Duodenal mucosa (tissue), 2 donors: ENCODE data around the gene KLRB1.

Experiments used
- H3K27ac ChIP-seq: one replicate; pipeline ENCODE4 v1.7.0; 2013; ENCODE audit warnings: low read depth, low read length
- H3K27me3 ChIP-seq, 2 donors: one replicate each; pipeline ENCODE4 v1.7.0; 2013; ENCODE audit warnings: low read length in 2 of 2, control low read depth in 1 of 2; ENCODE audit not compliant: insufficient read depth in 2 of 2, control insufficient read depth in 1 of 2
- H3K36me3 ChIP-seq, 2 donors: one replicate each; pipeline ENCODE4 v1.7.0; 2013; ENCODE audit warnings: low read length in 2 of 2, control low read depth in 1 of 2; ENCODE audit not compliant: insufficient read depth in 2 of 2, control insufficient read depth in 1 of 2
- H3K4me1 ChIP-seq, 2 donors: one replicate each; pipeline ENCODE4 v1.7.0; 2013; ENCODE audit warnings: low read length in 2 of 2, control low read depth in 1 of 2; ENCODE audit not compliant: insufficient read depth in 2 of 2, control insufficient read depth in 1 of 2
- H3K4me3 ChIP-seq, 2 donors: one replicate each; pipeline ENCODE4 v1.7.0; 2013; ENCODE audit warnings: low read length in 2 of 2, low read depth in 1 of 2
- H3K9ac ChIP-seq, 2 donors: one replicate each; pipeline ENCODE4 v1.7.0; 2013; ENCODE audit warnings: low read length in 2 of 2, low read depth in 1 of 2
- H3K9me3 ChIP-seq, 2 donors: one replicate each; pipeline ENCODE4 v1.7.0; 2013; ENCODE audit warnings: low read length in 2 of 2, control low read depth in 1 of 2; ENCODE audit not compliant: control insufficient read depth in 1 of 2

Gene KLRB1

GRCh38 chr12:9642606-9643265 lies 35.0 kb upstream of the KLRB1 start:
- Histone ChIP-seq H3K4me3 (no peak overlapping the region), H3K27me3 (no peaks in the 10 kb centered on the region), H3K9me3 (peaks cover 0 to 4% of the 10 kb centered on the region in 2 donors), H3K4me1 (peaks cover 0 to 5% of the 10 kb centered on the region in 2 donors), H3K36me3 (no peaks in the 10 kb centered on the region), H3K27ac (no peak overlapping the region), H3K9ac (no peak overlapping the region)

GRCh38 chr12:9640024-9640423 lies 32.3 kb upstream of the KLRB1 start:
- Histone ChIP-seq H3K4me1 (no peaks in the 10 kb centered on the region), H3K9ac (no peak overlapping the region), H3K36me3 (no peaks in the 10 kb centered on the region), H3K4me3 (no peak overlapping the region), H3K27me3 (no peaks in the 10 kb centered on the region), H3K27ac (no peak overlapping the region), H3K9me3 (peaks cover 0 to 4% of the 10 kb centered on the region in 2 donors)

GRCh38 chr12:9636851-9637206 lies 29.1 kb upstream of the KLRB1 start:
- Histone ChIP-seq H3K4me1 (no peaks in the 10 kb centered on the region), H3K4me3 (no peak overlapping the region), H3K27me3 (no peaks in the 10 kb centered on the region), H3K27ac (no peak overlapping the region), H3K9ac (no peak overlapping the region), H3K36me3 (no peaks in the 10 kb centered on the region), H3K9me3 (no peaks in the 10 kb centered on the region)

- H3K4me3 ChIP-seq, result no peak overlapping the region
These were observed 28.6 kb upstream of the KLRB1 start for GRCh38 chr12:9636150-9636850.

GRCh38 chr12:9634969-9635754 lies 27.4 kb upstream of the KLRB1 start:
- Histone ChIP-seq H3K4me1 (no peaks in the 10 kb centered on the region), H3K27ac (no peak overlapping the region), H3K9ac (no peak overlapping the region), H3K4me3 (no peak overlapping the region), H3K36me3 (no peaks in the 10 kb centered on the region), H3K9me3 (no peaks in the 10 kb centered on the region), H3K27me3 (no peaks in the 10 kb centered on the region)

More at GRCh38 chr12:9636150-9636850, 28.6 kb upstream of the KLRB1 start:
- Histone ChIP-seq H3K27ac (no peak overlapping the region), H3K27me3 (no peaks in the 10 kb centered on the region), H3K9me3 (no peaks in the 10 kb centered on the region), H3K9ac (no peak overlapping the region), H3K4me1 (no peaks in the 10 kb centered on the region), H3K36me3 (no peaks in the 10 kb centered on the region)

- Histone ChIP-seq H3K9ac (no peak overlapping the region), H3K4me3 (no peak overlapping the region), H3K27ac (no peak overlapping the region), H3K9me3 (no peaks in the 10 kb centered on the region), H3K4me1 (no peaks in the 10 kb centered on the region), H3K27me3 (no peaks in the 10 kb centered on the region), H3K36me3 (no peaks in the 10 kb centered on the region)
These were observed 26.6 kb upstream of the KLRB1 start for GRCh38 chr12:9634177-9634803.

- no peaks in the 10 kb centered on the region for H3K9me3 ChIP-seq
- H3K36me3 ChIP-seq, result no peaks in the 10 kb centered on the region
- H3K4me3 ChIP-seq, result no peak overlapping the region
- no peak overlapping the region for H3K9ac ChIP-seq
- no peaks in the 10 kb centered on the region for H3K4me1 ChIP-seq
- no peak overlapping the region for H3K27ac ChIP-seq
- H3K27me3 ChIP-seq, result no peaks in the 10 kb centered on the region
These were observed 25.1 kb upstream of the KLRB1 start for GRCh38 chr12:9632766-9633165.

GRCh38 chr12:9626821-9627220 lies 19.1 kb upstream of the KLRB1 start:
- H3K9ac ChIP-seq, result no peak overlapping the region
- no peaks in the 10 kb centered on the region for H3K9me3 ChIP-seq
- no peaks in the 10 kb centered on the region for H3K27me3 ChIP-seq
- H3K36me3 ChIP-seq, result no peaks in the 10 kb centered on the region
- H3K4me3 ChIP-seq, result no peak overlapping the region
- H3K4me1 ChIP-seq, result no peaks in the 10 kb centered on the region
- H3K27ac ChIP-seq, result no peak overlapping the region

GRCh38 chr12:9626291-9626690 lies 18.6 kb upstream of the KLRB1 start:
- no peaks in the 10 kb centered on the region for H3K9me3 ChIP-seq
- H3K4me3 ChIP-seq, result no peak overlapping the region
- H3K36me3 ChIP-seq, result no peaks in the 10 kb centered on the region
- no peaks in the 10 kb centered on the region for H3K27me3 ChIP-seq
- no peak overlapping the region for H3K9ac ChIP-seq
- no peak overlapping the region for H3K27ac ChIP-seq
- no peaks in the 10 kb centered on the region for H3K4me1 ChIP-seq

GRCh38 chr12:9625019-9625418 lies 17.3 kb upstream of the KLRB1 start:
- Histone ChIP-seq H3K27ac (no peak overlapping the region), H3K4me3 (no peak overlapping the region), H3K27me3 (no peaks in the 10 kb centered on the region), H3K9me3 (no peaks in the 10 kb centered on the region), H3K4me1 (no peaks in the 10 kb centered on the region), H3K36me3 (no peaks in the 10 kb centered on the region), H3K9ac (no peak overlapping the region)
